Measurements from ENCODE around the gene ITGA1.

The ITGA1 gene

GRCh38 chr5:52884453-52884852 lies 96.7 kb downstream of the ITGA1 start:
- intact Hi-C loops (cut with micrococcal nuclease) = no loop called here
- H3K27ac Mint-ChIP-seq = no peak overlapping the region
- no peaks in the 10 kb centered on the region for H3K36me3 Mint-ChIP-seq (ENCODE audit: low read depth)
- no peaks in the 10 kb centered on the region for H3K4me1 Mint-ChIP-seq (ENCODE audit: low read depth)
- H3K9me3 Mint-ChIP-seq = no peaks in the 10 kb centered on the region
- H3K4me3 Mint-ChIP-seq = no peak overlapping the region
- no peaks in the 10 kb centered on the region for H3K27me3 Mint-ChIP-seq

- H3K27me3 Mint-ChIP-seq = no peaks in the 10 kb centered on the region
- H3K9me3 Mint-ChIP-seq = no peaks in the 10 kb centered on the region
- H3K27ac Mint-ChIP-seq = no peak overlapping the region
- no peak overlapping the region for H3K4me3 Mint-ChIP-seq
- H3K36me3 Mint-ChIP-seq (ENCODE audit: low read depth) = no peaks in the 10 kb centered on the region
- no peaks in the 10 kb centered on the region for H3K4me1 Mint-ChIP-seq (ENCODE audit: low read depth)
- intact Hi-C loops (cut with micrococcal nuclease) = no loop called here
Measured at GRCh38 chr5:52885614-52886013, 97.9 kb downstream of the ITGA1 start.

DNA sequence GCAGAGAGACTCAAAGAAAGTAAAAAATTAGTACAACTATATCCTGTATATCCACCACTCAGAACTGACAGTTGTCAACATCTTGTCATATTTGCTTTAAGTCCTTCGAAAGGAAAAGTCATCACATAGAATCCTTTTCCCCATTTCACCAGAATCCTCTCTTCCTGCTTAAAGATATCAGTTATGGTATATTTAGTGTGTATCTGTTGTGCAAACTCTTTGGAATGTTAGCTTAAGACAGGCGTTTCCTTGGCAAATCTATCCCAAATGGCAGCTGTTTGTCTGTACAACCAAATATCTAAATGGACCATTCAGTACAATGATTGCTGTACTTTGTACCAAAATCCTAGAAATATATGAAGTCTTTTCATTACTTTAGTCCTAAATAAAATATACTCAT lies 98.5 kb downstream of the ITGA1 start:
- Mint-ChIP-seq H3K27me3 (no peaks in the 10 kb centered on the region), H3K4me1 (ENCODE audit: low read depth) (no peaks in the 10 kb centered on the region), H3K9me3 (no peaks in the 10 kb centered on the region), H3K27ac (no peak overlapping the region), H3K4me3 (no peak overlapping the region), H3K36me3 (ENCODE audit: low read depth) (no peaks in the 10 kb centered on the region)
- intact Hi-C loops (cut with micrococcal nuclease) = no loop called here

DNA sequence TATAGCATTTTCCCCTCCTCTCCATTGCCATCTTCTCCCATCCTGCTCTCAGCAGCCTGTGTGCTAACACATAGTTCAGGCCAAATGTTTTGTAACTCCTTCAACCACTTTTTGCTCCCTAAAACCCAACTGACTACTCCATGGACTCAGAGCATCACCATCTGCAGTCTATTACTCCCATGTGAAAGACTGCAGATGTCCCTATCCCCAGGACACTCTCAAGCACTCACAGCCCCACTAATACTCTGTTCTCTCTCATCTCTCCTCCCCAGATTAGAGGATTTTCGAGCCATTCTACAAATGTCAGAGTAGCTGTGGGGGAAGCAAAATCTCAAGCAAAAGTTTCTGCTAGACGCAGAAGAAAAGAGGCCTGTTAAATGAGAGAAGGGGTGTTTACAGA lies 99.3 kb downstream of the ITGA1 start:
- no peaks in the 10 kb centered on the region for H3K4me1 Mint-ChIP-seq (ENCODE audit: low read depth)
- no peak overlapping the region for H3K27ac Mint-ChIP-seq
- no peaks in the 10 kb centered on the region for H3K27me3 Mint-ChIP-seq
- intact Hi-C loops (cut with micrococcal nuclease) = no loop called here
- H3K4me3 Mint-ChIP-seq = no peak overlapping the region
- no peaks in the 10 kb centered on the region for H3K36me3 Mint-ChIP-seq (ENCODE audit: low read depth)
- H3K9me3 Mint-ChIP-seq = no peaks in the 10 kb centered on the region

GRCh38 chr5:52888363-52888762 lies 100.6 kb downstream of the ITGA1 start:
- Mint-ChIP-seq H3K4me3 (no peak overlapping the region), H3K9me3 (no peaks in the 10 kb centered on the region), H3K36me3 (ENCODE audit: low read depth) (no peaks in the 10 kb centered on the region), H3K27ac (no peak overlapping the region), H3K4me1 (ENCODE audit: low read depth) (no peaks in the 10 kb centered on the region), H3K27me3 (no peaks in the 10 kb centered on the region)
- intact Hi-C loops (cut with micrococcal nuclease) = no loop called here

DNA sequence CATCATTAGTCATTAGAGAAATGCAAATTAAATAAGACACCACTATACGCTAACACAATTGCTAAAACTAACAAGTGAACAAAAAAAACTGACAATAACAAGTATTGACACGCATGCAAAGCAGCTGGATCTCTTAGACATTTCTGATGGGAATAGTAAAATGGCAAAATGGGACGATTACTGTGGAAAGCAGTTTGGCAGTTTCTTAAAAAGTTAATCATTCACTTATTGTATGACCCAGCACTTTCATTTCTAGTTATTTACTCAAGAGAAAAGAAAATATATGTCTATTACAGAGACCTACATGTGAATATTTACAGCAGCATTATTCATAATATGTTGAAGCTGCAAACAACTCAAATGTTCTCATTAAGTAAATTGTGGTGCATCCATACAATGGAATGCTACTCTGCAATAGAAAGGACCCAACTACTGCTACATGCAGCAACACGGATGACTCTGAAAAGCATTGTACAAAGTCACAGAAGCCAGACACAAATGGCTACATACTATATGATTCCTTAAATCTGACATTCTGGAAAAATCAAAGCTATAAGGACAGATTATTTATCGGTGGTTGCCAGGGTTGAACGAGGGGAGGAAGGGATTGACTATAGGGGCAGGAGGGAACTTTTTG lies 104.6 kb downstream of the ITGA1 start:
- Mint-ChIP-seq H3K27ac (no peak overlapping the region), H3K9me3 (no peaks in the 10 kb centered on the region), H3K4me3 (no peak overlapping the region), H3K36me3 (ENCODE audit: low read depth) (no peaks in the 10 kb centered on the region), H3K27me3 (no peaks in the 10 kb centered on the region), H3K4me1 (ENCODE audit: low read depth) (no peaks in the 10 kb centered on the region)
- intact Hi-C loops (cut with micrococcal nuclease) = no loop called here

- Mint-ChIP-seq H3K36me3 (ENCODE audit: low read depth) (no peaks in the 10 kb centered on the region), H3K27me3 (no peaks in the 10 kb centered on the region), H3K9me3 (no peaks in the 10 kb centered on the region), H3K4me3 (no peak overlapping the region), H3K4me1 (ENCODE audit: low read depth) (no peaks in the 10 kb centered on the region), H3K27ac (no peak overlapping the region)
- intact Hi-C loops (cut with micrococcal nuclease) = no loop called here
Measured at GRCh38 chr5:52893105-52893504, 105.4 kb downstream of the ITGA1 start.

DNA sequence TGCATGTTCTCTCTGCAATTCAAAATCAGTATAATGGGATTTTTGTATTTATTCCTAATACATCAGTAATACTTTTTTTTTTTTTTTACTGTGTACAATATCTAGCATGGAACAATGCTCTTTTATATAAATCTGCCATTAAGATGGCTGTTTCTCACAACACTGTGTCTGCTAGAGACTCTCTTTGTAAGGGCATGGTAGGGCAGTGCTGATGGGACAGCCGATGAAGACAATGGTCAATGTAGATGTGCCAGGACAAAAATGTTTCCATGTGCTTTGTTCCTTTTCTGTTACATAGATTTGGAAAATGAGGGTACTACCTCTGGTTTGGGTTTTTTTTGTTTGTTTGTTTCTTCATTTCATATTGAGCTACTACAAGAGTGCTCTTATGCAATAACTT lies 106.1 kb downstream of the ITGA1 start:
- Mint-ChIP-seq H3K27ac (no peak overlapping the region), H3K27me3 (no peaks in the 10 kb centered on the region), H3K9me3 (no peaks in the 10 kb centered on the region), H3K4me1 (ENCODE audit: low read depth) (no peaks in the 10 kb centered on the region), H3K4me3 (no peak overlapping the region), H3K36me3 (ENCODE audit: low read depth) (no peaks in the 10 kb centered on the region)
- intact Hi-C loops (cut with micrococcal nuclease) = no loop called here

DNA sequence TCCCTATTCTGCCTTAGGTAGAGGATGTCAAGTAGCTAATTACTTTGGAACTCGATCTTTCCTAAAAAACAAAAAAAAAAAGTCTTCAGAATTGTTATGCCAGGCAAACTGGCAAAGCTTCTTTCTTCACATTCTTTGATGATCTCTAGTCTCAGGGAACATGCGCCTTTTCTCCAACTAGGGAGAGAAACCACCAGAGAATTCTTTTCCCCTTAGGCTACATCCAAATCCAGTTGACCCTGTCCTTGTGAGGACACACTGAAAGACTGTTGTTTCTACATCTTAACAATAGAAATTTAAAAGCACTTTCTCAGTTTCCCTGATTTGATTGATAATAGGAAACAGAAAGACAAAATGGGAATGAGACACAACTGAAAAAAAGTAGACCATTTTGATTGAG lies 106.7 kb downstream of the ITGA1 start:
- Mint-ChIP-seq H3K27me3 (no peaks in the 10 kb centered on the region), H3K36me3 (ENCODE audit: low read depth) (no peaks in the 10 kb centered on the region), H3K4me1 (ENCODE audit: low read depth) (no peaks in the 10 kb centered on the region), H3K9me3 (no peaks in the 10 kb centered on the region), H3K27ac (no peak overlapping the region), H3K4me3 (no peak overlapping the region)
- intact Hi-C loops (cut with micrococcal nuclease) = no loop called here

- H3K9me3 Mint-ChIP-seq = no peaks in the 10 kb centered on the region
- no peaks in the 10 kb centered on the region for H3K36me3 Mint-ChIP-seq (ENCODE audit: low read depth)
- intact Hi-C loops (cut with micrococcal nuclease) = no loop called here
- no peak overlapping the region for H3K27ac Mint-ChIP-seq
- no peak overlapping the region for H3K4me3 Mint-ChIP-seq
- H3K4me1 Mint-ChIP-seq (ENCODE audit: low read depth) = no peaks in the 10 kb centered on the region
- H3K27me3 Mint-ChIP-seq = no peaks in the 10 kb centered on the region
Measured at GRCh38 chr5:52895075-52895474, 107.4 kb downstream of the ITGA1 start.

GRCh38 chr5:52895572-52896413 lies 108.1 kb downstream of the ITGA1 start:
- Mint-ChIP-seq H3K9me3 (no peaks in the 10 kb centered on the region), H3K36me3 (ENCODE audit: low read depth) (no peaks in the 10 kb centered on the region), H3K27me3 (no peaks in the 10 kb centered on the region), H3K27ac (no peak overlapping the region), H3K4me1 (ENCODE audit: low read depth) (no peaks in the 10 kb centered on the region), H3K4me3 (no peak overlapping the region)
- intact Hi-C loops (cut with micrococcal nuclease) = no loop called here

GRCh38 chr5:52896534-52897237 lies 109.0 kb downstream of the ITGA1 start:
- intact Hi-C loops (cut with micrococcal nuclease) = no loop called here
- Mint-ChIP-seq H3K9me3 (no peaks in the 10 kb centered on the region), H3K4me3 (no peak overlapping the region), H3K36me3 (ENCODE audit: low read depth) (no peaks in the 10 kb centered on the region), H3K27me3 (no peaks in the 10 kb centered on the region), H3K4me1 (ENCODE audit: low read depth) (no peaks in the 10 kb centered on the region), H3K27ac (no peak overlapping the region)

- no peaks in the 10 kb centered on the region for H3K27me3 Mint-ChIP-seq
- H3K36me3 Mint-ChIP-seq (ENCODE audit: low read depth) = no peaks in the 10 kb centered on the region
Measured at GRCh38 chr5:52897238-52897614, 109.5 kb downstream of the ITGA1 start.

DNA sequence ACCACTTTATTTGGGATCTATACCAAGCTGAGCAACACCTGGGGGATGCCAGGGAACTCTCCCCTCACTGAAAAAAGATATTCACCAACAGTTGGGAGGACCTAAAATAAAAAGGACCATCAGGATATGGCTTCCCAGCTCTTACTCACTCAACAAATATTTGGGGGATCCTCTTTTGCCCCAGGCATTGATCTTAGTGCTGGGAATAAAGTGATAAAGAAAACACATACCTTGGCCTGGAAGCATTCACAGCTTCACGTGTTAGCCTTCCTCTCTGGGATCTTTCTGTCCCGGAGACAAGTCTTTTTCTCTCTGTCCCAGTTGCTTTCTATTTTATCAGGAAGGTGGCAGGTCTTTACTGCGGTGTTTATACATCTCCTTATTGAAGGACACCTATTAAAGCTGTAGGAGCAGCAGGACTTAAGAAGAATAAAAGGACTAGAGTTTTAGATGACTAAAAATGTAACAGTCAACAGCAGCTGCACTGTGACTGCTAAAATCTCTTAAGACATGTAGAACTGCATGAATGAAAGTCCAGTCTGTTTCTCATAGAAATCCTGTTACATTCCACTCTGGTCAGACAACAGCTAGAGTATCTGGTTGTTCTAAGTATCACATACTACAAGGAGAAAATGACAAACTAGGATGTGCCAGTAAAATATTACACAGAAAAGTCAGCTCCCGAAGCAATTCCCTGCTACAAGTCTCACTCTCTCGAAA lies 111.4 kb downstream of the ITGA1 start:
- Mint-ChIP-seq H3K4me1 (ENCODE audit: low read depth) (no peaks in the 10 kb centered on the region), H3K9me3 (no peaks in the 10 kb centered on the region), H3K36me3 (ENCODE audit: low read depth) (no peaks in the 10 kb centered on the region), H3K4me3 (no peak overlapping the region), H3K27me3 (no peaks in the 10 kb centered on the region), H3K27ac (no peak overlapping the region)
- intact Hi-C loops (cut with micrococcal nuclease) = no loop called here

More at GRCh38 chr5:52897238-52897614, 109.5 kb downstream of the ITGA1 start:
- H3K9me3 Mint-ChIP-seq = no peaks in the 10 kb centered on the region
- no peaks in the 10 kb centered on the region for H3K4me1 Mint-ChIP-seq (ENCODE audit: low read depth)
- H3K27ac Mint-ChIP-seq = no peak overlapping the region
- no peak overlapping the region for H3K4me3 Mint-ChIP-seq
- intact Hi-C loops (cut with micrococcal nuclease) = no loop called here
